ENCODE measurements around the gene TMTC1.
A peak's percentile ranks its signal among the peaks of the same experiment; 100 is the strongest.

TMTC1 gene

DNA sequence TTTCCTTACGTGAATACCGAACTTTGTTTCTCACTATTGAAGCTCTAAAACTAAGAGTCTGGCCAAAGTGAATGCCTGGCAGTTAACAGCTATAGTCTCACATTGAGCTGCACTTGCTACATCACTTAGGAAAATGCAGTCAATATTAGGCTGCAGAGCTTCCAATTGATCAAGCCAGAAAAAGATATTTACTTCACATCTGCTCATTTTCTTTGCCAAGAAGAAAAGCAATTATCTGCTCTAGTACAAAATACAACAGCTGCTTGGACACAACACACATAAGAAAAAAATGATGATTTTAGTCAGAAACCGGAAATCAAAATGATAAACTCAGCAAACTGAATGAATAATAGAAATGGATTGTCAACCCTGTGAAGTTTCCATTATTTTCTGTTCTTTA, 45.4 kb downstream of the TMTC1 start:
- DNase-seq, result no peak

DNA sequence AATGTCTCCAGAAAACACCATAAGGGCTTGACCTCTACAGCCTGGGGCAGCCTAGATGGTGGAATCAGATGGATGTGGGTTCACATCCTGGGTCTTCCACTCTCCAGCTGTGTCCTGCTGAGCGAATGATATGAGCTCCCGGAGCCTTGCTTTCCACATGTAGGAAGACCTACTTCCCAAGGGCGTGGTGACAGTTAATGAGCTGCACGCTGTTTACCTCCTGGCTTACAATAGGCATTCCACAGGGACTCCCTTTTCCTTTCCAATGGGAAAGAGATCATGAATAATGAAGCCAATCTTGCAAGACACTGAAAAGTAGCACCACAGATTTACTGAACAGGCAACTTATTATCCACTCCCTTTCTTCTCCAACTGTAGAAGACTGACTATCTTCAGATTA, 46.1 kb downstream of the TMTC1 start:
- DNase-seq, result no peak

DNA sequence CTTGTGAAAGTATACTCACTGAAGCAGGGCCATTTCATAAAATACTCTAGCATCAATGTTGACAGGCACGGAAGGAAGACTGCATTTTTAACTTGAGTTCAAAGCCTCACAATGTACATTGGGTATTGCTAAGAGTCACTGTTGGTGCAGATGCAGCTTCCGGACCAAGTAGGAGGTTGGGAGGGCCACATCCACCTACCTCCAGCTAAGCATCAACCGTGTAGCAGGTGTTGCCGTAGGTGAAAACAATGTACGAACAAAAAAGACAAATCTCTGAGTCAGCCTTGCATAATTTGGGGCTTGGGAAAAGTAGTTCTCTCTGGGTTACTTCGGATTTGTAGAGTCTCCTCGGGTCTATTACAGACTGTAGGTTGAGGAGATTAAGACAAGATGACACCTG, 48.1 kb downstream of the TMTC1 start:
- no peak for DNase-seq

DNA sequence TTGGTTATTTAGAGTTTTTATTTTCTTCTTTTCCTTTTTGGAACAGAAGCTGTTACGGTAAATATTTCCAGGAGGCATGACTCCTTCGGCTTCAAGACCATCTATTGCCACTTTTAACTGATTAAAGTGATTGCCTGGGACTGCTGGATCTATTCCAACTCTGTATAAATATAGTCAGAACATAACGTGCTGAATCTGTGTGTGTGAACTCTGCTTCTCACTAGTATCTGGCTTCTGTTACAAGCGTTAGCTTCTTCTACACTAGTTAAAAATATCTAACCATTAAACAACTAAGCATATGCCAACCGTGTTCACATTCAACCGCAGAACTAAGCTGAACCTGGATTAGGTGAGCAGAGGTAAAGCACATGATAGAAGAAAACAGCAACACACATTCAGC, 49.0 kb downstream of the TMTC1 start:
- no peak for DNase-seq

DNA sequence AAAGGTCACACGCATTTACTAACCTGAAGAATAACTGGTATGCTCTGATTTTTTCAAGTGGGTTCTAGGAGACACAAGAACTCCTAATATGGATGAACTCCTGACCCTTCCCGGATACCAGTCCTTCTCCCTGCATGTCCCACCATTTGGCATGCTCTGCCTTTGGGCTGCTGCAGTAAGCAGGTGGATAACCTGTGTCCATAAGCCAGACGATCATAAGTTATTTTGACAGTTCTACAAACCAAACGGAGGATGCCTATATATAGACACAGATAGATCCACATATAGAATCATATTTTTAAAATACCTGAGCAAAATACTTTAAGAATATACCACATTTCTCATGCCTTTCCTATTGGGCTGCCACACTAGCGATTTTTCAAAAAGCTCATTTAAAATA, 49.4 kb downstream of the TMTC1 start:
- DNase-seq, result no peak

DNA sequence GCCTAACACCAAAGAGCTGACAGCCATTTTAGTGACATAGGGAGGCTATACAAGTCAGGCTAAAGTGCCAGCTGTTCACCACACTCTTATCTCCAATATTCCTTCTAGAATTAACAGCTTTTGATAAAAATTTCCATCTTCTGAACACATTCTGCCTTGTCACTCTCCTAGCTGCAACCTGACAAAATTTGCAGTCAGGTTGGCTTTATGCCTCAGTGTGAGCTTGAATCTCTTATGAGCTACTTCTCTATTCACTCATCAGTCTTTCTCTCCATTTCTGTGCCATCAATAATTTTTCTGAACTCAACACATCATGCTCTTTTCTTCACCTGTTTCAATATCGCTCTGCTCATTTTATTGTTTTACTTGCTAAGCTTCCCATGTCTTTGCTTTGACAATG, 50.2 kb downstream of the TMTC1 start:
- no peak for DNase-seq

DNA sequence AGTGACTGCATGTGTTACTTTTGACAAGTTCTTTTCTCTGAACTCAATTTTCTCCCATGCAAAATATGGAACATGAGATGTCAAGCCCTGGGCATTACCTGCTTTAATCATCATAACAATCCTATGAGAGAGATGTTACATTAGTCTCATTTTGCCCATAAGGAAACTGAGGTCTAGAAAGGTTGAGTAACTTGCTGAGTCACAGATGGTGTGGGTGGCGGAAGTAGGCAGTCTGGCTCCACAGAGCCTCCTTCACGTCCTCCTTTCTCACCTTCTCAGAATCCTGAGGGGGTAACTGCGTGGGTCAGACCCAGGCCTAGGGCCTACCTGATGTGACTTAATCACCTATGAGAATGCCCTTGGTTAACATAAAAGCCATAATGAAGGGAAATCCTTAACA, 50.7 kb downstream of the TMTC1 start:
- DNase-seq, result peak; percentile 2

DNA sequence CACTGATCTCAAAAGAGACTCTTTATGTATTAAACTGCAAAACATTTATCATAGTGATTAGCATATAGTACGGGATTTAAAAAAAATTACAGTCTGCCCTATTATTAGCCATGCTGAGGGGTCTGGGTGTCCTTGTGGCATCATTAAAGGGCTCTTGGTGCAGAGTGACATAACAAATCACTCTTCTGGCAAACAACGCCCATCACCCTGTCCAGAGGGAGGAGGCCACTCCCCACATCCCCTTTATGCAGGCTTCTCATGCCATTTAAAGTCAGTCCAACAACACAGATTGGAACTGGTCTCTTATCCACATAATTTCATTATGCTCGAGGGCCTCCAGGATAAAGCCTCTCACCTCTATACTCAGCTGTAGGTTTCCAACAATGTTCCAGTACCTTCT, 51.1 kb downstream of the TMTC1 start:
- no peak for DNase-seq

DNA sequence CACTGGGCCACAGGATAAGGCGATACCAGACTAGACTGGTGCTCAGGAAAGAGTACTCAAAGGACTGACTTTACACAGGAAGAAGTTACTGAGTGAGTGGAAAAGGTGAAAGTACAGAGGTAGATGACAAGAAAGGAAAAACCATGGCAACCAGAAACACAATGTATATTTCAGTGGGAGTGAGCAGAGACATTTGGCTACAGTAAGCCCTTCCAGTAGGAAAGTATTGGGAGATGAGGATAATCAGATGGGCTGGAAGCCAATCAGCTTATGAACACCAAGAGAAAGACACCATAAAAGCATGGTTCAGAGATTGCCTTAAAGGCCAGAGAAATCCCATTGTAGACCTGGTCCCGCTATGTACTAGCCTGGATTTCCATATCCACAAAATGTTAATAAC, 51.6 kb downstream of the TMTC1 start:
- DNase-seq, result no peak

DNA sequence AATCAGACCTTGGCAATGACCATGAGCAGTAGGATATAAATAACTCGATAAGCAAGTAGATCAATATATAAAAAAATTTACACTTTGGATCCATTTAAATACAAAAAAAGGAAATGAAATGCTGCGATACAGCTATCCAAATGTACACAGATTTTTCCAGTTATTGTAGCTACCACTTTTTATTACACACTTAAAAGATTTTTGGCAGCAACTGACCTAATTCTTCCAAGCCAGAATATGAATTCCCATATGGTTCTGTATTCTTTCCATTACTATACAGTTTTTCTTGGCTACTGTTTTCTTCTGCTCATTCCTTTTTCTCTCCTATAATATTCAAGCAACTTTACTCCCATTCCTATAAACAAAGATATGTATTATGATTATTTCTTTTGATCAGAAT, 52.2 kb downstream of the TMTC1 start:
- no peak for DNase-seq

DNA sequence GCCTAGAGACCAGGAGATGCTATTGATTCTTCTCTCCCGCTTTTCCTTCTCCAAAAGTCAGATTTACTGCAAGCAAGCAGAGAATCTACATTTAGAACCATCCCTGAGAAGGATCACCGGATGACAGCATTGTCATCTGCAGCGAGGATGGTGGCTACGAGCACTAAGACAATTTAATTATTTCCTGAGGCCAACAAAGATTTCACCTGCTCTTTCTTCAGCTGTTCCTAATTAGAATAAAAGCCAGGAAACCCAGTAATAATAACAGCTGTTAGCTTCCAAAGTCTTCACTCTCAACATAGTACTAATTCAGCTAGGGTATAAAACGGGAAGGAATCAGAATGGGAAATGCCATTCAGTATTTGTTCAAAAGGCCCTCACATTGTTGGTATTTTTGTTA, 53.3 kb downstream of the TMTC1 start:
- DNase-seq, result no peak

DNA sequence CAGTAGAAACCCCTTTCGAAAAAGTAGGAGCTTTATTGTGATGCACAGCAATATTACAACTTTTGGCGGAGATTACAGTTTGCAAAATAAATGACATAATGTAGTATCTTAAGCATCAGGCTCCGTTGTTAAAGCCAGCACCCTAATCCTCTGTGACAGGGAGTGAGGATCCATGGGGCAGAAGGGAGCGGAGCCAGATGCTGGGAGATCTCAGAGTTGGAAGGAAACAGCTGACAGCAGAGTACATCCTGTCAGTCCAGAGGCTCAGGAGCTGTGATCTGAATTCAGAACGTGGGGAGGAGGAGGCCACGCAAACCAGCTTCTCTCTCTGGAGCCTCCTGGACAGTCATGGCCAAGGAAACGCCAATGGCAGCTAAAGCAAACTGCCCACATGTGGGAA, 55.7 kb downstream of the TMTC1 start:
- no peak for DNase-seq

DNA sequence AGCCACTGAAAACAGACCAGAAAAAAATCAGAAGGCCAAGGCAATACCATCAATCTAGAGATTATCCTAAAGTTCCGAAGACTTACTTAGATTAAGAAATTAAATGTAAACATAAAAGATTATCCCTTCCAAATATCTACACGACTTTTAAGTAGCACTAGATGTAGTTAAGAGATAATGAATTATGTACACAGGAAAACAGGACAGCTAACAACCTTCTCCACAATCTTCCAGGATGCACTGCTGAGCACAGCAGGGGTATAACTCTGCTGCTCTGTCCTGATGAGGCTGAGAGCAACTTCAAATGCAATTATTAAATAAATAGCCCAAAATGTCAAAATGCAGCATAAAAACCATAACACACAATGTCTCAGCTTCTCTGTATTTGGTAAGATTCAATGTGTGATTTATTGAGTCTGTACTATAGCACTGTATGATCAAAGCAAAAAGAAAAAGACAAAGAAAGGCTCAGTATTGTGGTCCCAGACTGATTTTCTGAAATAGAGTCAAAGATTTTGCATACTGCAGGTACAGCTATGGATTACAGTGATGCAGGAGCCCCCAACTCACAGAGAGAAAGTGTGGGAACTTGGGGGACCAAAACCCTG, 56.9 kb downstream of the TMTC1 start:
- no peak for DNase-seq

DNA sequence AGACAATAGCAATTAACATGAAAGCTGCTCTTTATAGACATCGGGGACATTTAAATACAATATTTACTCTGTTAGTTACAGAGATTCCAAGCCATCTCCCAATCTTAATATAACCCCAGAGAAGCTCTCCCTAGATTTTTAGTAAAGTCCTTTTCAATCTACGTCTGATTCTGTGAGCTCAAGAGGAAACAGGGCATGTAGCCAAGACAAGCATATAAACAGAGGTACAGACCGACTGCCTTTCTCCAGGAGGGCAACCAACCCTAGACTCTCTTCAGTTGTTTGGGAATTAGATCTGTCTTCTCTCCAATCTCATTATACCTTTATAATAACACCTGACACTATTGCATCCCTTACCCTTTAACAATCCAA, 57.4 kb downstream of the TMTC1 start:
- no peak for DNase-seq

DNA sequence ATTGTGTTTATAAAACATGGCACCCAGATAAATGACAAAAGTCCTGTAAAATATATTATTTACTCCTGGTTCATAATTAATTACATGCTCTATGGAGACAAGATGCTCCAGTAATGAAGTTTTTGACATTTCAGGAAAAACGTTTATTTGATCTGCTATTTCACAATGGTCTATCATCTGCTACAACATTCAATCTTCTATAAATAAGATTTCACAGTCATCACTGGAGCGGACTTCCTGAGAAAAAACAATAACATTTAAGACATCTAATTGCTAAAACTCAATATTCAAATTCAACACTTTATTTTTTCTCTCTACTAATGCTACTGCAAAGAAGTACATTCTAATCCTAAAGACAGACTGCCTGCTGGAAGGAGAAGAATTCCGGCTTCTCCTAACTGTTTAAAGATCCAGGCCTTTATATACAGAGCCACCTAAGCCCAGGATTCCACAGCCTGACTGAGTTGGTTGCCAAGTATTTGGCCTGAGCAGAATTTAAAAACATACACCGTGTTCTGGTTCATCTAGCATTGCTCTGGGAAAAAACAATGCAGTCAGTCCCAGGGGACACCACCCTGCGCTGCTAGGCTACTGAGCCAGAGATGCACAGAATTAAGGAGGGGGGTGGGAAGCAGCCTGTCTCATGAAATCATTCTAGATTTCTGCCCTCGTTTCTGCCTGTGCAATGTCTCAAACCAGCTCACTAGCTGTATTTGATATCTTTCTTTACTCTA, 58.0 kb downstream of the TMTC1 start:
- no peak for DNase-seq

DNA sequence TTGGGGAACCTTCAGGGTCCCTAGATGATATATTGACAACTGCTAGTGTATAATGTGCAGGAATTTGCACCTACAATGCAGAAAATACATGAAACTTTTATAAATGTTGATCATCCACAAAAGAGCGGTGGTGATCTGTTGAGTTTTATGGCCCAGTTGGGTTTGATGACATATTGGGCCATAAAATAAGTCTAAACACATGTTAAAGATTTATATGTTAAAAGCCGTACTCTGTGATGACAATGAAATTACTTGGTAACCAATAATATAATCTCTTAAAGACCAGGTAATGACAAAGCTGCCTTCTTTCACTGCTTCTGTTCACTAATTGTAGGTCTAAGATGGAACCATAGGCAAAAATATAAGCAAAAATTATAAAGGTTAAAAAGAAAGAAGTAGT, 61.6 kb downstream of the TMTC1 start:
- DNase-seq, result no peak

DNA sequence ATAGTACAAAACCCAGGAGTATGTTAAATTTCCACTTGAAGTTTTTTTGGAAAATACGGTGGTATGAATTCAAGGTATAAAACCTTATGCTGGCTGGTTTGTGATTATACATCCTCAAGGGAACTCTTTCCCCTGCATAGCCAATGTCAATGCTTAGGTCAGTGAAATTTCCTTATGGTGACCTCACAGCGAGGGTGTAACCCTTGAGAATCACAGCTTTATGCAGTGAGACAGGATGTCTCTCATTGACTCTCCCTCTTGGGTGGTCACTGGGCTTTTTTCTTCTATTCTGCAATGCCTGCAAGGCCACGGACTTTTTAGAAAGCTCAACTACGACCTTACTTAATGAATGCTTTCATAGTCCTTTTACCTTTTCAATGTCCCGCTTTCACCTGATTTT, 64.4 kb downstream of the TMTC1 start:
- no peak for DNase-seq

DNA sequence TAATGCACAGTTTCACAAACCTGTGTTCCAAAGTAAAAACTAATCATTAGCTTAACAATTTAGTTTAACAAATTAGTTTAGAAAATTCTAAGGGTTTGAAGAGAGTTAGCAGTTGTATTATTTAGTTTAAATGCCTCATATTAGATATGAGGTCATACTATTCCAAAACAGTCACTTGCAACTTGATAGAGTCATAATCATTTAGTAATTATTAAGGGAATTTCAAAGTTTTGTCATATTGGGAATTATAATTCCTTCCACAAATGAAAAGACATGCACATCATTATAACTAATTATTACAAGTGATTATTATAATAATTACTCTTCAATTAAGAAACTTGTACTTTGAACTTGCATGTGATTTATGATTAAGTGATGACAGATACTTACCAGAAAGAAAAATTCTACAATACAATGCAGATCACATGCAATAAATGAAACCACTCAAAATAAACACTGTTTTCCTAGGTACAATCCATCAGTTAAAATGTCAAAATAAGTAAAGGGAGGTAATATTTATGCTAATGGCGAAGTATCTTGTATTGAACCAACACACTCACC, 66.1 kb downstream of the TMTC1 start:
- no peak for DNase-seq

DNA sequence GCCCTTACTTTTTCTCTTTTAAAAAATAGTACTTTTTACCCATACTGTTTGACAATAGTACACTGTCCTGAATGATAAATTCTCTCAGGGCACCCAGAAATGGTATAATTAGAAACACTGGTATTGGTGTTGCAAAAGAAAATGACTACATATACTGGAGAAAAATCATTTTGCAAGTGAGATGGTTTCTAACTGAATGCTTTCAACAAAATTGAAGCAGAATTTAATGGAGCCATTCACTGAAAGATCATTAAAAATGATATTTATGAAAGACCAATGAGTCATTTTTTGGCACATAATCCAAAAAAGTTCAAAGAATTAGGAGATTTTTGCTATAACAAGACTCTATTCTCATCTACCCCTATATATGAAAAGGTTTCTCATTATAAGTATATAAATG, 68.8 kb downstream of the TMTC1 start:
- no peak for DNase-seq

DNA sequence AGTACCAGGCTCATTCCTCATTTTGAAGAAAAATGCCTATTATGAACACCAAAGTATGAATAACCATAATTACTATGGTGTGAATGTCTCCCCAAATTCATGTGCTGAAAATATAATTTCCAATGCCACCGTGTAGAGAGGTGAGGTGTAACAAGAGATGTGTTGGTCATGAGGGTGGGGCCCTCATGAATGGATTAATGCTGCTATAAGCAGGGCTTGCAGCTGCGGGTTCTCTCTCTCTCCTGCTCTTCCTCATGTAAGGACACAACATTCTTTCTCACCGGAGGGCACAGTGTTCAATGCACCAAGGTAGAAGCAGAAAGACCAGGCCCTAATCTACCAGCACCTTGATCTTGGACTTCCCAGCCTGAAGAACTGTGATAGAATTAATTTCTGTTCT, 70.0 kb downstream of the TMTC1 start:
- DNase-seq, result no peak

DNA sequence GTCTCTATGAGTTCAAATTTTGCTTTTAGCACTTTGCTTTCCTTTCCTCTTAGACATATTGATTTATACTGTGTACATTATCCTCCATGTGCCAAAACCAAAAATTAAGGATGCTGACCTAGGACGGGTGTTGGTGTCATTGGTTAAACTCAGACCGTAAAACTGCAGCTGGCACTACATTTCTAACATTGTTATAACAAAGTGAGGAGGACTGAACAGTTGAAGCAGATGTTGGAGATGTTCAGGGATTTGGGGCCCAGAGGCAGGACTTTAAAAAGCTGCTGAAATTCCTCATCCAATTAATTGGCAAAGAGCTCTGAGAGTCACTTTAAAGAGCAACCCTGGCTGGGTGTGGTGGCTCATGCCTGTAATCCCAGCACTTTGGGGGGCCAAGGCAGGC, 72.4 kb downstream of the TMTC1 start:
- no peak for DNase-seq

DNA sequence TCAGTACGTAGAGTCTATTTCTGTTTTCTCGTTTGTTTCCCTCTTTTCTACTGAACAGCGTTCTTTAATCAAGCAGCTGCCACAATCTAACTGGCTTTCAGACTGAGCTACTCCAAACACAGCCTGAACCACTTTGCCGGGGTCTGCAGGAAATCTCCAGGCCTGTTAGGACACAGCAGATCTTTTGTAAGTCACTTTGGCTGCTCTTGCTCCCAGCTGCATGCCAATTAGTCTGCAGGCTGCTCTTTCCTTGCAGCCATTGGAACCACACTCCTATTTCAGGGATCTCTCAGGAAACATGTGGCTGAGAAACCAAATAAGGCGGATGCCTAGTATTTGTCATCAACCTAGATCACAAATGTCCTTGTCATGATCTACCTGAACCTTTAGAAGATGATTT, 73.6 kb downstream of the TMTC1 start:
- DNase-seq, result no peak

DNA sequence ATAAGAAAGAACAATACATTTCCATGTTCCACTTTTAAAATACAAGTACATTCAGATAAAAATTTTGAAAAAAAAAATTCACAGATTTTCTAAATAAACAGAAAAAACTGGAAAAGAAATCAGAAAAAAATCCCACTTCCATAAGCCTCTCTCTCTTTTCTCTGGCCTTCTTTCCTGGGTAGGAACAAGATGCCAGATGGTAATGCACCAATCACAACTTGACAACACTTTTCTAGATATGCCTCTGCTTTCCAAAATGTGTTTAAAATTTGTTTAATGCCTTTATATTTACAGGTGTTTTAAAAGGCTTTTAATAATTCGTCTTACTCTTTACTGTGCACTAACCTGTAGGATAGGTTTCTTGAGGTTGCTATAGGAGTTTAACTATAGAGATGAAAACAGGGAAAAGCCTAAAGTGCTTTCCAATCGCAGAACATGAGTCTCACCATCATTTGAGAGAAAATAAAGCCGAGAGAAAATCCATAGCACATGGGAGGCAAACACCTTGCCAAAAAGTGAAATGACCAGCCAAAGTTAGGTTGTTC, 74.2 kb downstream of the TMTC1 start:
- DNase-seq, result no peak

DNA sequence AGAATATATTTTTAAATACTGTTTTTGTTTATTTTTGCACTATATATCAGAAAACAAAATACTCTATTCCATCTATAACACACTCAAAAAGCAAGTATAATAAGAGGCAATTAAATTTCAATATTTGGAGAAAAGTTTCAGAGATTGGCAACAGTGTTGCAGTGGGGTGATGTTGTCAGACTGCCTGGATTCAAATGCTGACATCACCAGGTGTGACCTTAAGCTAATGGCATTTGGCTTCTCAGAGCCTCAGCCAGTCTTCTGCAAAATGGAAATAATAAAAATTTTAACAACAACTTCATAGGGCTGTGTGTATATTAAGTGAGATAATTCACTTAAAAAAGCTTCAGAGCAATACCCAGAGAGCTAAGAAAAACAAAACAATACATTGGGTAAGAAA, 74.7 kb downstream of the TMTC1 start:
- DNase-seq, result no peak

DNA sequence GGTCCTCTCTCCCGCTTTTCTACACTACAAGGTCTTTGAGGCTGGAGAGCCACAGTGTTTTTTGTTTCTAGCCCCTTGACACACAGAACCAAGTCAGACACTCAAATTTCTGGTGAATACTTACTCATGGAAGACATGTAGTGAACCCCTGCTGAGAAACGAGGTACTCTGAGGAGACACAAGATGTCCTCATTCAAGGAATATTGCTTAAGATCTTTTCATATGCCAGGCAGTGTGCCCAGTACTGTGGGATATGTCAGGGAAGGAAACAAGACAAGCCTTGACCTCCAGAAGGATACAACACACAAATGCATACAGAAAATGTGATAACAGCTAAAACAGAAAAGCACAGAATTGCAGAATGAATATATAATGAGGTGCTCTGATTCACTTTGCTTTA, 75.9 kb downstream of the TMTC1 start:
- no peak for DNase-seq

Measured in stimulated activated CD4-positive, alpha-beta T cell treated with anti-CD3 and anti-CD28 coated beads, Interleukin-1b, Interleukin-23, amount 100 ng/mL, for 48 hours (primary cell).